Activated naive CD8-positive, alpha-beta T cell treated with anti-CD3 and anti-CD28 coated beads, Interleukin-2, amount 50 U/mL, for 24 hours (primary cell): ENCODE results near the gene RET.

Experiments used
- ATAC-seq: fragments of 150-1000 bp; cut with Tn5 transposase; one replicate; pipeline ENCODE4 v1.10.0; 2021
- DNase-seq: peaks from one replicate; pipeline ENCODE4 v3.0.0; 2021
- H3K27ac Mint-ChIP-seq: one replicate; pipeline ENCODE4 v1.8.0; 2021; ENCODE audit warnings: mild to moderate bottlenecking, mixed read lengths
- H3K27me3 Mint-ChIP-seq: one replicate; pipeline ENCODE4 v1.8.0; 2021; ENCODE audit warnings: mixed read lengths
- H3K36me3 Mint-ChIP-seq: one replicate; pipeline ENCODE4 v1.8.0; 2021; ENCODE audit warnings: low read depth, mixed read lengths
- H3K4me1 Mint-ChIP-seq: one replicate; pipeline ENCODE4 v1.8.0; 2021; ENCODE audit warnings: mixed read lengths
- H3K4me3 Mint-ChIP-seq: one replicate; pipeline ENCODE4 v1.8.0; 2021; ENCODE audit warnings: mild to moderate bottlenecking, moderate library complexity, mixed read lengths
- H3K9me3 Mint-ChIP-seq: one replicate; pipeline ENCODE4 v1.8.0; 2021; ENCODE audit warnings: mixed read lengths

RET gene

DNA sequence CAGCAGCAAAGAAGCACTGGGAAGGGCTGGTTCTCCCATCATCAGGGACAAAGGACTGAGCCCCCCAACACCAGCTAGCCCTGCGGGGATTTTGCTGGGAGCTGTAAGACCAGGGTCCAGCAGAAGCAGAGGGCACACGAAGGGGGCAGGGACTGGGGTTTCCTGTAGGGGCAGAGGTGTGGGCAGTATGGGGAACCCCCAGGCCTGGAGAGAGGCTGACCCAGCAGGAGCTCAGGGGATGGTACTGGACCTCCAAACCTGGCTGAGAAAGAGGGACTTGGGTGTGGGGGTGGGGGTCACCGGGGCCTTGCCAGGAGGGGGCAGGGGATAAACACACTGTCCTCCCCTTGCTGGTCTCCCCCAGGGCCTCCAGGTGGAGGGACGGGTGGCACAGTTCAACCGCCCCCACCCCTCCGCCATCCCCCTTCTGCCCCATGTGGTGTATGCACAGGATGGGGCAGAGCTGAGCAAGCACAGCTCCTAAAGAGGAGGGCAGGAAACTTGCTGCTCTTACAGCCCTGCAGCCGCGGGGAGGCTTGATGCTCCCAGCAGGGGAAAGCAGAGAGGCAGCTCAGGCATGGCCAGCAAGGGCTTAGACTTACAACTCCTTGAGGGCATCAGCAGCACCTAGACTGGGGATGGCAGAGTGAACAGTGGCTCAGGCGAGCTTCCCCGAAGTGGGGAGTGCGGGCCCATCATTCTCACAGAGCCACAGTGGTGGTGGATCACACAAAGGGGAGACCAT is 12.4 kb upstream of the RET start:
- Mint-ChIP-seq H3K9me3 (no peaks in the 10 kb centered on the region), H3K27ac (no peak overlapping the region), H3K4me3 (no peak overlapping the region), H3K27me3 (no peaks in the 10 kb centered on the region), H3K36me3 (no peaks in the 10 kb centered on the region), H3K4me1 (no peaks in the 10 kb centered on the region)
- ATAC-seq (no peak), DNase-seq (no peak)

DNA sequence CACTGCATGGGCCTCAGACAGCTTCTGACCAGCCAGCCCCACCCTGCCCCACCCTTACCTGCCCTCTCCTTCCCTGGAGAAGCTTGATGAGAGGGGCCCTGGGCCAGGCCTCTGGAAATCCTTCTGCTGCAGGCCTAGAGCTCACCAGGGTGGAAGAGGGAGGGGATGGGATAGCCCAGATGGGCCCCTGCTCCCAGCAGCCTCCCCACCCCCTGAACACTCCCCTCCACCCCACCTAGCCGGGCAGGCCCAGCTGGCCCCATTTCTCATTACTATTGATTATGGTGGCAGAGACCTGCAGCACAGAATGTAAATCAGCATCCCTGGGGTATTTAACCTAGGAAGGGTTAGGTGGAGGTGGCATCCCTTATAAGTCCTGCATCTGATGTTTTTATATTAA is 11.6 kb upstream of the RET start:
- DNase-seq (no peak), ATAC-seq (no peak)
- Mint-ChIP-seq H3K4me3 (no peak overlapping the region), H3K9me3 (no peaks in the 10 kb centered on the region), H3K4me1 (no peaks in the 10 kb centered on the region), H3K27ac (no peak overlapping the region), H3K36me3 (no peaks in the 10 kb centered on the region), H3K27me3 (no peaks in the 10 kb centered on the region)

DNA sequence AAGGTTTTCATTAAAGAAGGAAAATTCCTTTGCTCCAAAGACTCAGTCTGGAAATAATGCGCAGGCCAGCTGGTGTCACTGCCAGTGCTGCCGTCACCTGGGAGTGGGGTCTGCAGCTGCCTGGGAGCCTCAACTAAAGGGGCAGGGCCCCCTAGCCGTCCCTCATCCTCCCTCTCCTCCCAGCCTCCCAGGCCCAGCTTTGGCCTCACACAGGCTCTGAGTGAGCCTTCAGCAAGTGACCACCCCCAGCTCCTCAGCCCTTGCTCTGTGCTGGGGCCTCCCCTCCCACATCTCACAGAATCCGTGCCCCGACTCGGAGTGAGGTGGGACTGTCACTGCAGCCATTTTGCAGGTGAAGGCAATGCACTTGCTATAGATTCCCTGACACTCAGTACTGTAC is 11.1 kb upstream of the RET start:
- Mint-ChIP-seq H3K36me3 (no peaks in the 10 kb centered on the region), H3K27me3 (no peaks in the 10 kb centered on the region), H3K27ac (no peak overlapping the region), H3K9me3 (no peaks in the 10 kb centered on the region), H3K4me1 (no peaks in the 10 kb centered on the region), H3K4me3 (no peak overlapping the region)
- ATAC-seq (no peak), DNase-seq (no peak)

- Mint-ChIP-seq H3K27me3 (no peaks in the 10 kb centered on the region), H3K9me3 (no peaks in the 10 kb centered on the region), H3K4me3 (no peak overlapping the region), H3K36me3 (no peaks in the 10 kb centered on the region), H3K27ac (no peak overlapping the region), H3K4me1 (no peaks in the 10 kb centered on the region)
- ATAC-seq: no peak
- no peak for DNase-seq
Measured at GRCh38 chr10:43066481-43066880, 10.4 kb upstream of the RET start.

GRCh38 chr10:43067391-43068135 is 9.3 kb upstream of the RET start:
- Mint-ChIP-seq H3K9me3 (no peaks in the 10 kb centered on the region), H3K27me3 (no peaks in the 10 kb centered on the region), H3K36me3 (no peaks in the 10 kb centered on the region), H3K4me3 (no peak overlapping the region), H3K27ac (no peak overlapping the region), H3K4me1 (no peaks in the 10 kb centered on the region)
- ATAC-seq (no peak), DNase-seq (no peak)

GRCh38 chr10:43068136-43068395 is 8.8 kb upstream of the RET start:
- Mint-ChIP-seq H3K4me1 (no peaks in the 10 kb centered on the region), H3K36me3 (no peaks in the 10 kb centered on the region), H3K27me3 (no peaks in the 10 kb centered on the region), H3K4me3 (no peak overlapping the region), H3K27ac (no peak overlapping the region), H3K9me3 (no peaks in the 10 kb centered on the region)
- DNase-seq (no peak), ATAC-seq (no peak)

DNA sequence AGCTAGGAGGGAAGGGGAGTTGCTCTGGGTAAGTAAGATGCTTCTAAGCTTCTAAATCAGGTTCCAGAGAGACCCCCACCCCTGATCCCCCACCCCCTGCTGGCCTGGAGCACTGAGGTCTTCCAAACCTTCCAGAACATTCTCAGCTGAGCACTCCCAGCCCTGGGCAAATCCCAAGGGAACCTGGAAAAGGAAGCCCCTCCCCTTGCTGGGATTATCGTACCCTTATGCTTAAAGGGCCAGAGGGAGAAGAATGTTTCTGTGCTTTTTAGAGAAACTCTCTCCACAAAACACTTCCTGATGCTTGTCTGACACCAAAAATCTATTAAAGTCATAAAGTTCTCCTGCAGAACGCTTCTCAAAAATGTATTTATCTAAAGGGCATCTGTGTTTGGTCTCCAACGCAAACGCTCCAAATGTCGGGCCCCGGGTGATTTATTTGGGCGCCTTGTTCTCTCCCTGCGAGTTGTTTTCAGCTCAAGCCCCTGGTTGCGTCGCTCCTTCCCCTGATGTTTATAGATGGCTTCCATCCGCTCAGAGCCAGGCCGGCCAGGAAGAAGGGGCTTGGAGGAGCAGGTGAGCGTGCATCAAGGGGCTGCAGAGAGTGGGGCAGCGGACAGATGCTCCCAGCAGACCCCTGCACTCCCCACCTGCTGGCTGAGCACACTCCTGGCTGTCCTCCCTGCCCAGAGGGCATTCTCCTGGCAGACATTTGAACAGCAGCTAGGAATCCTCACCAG is 8.2 kb upstream of the RET start:
- H3K4me1 Mint-ChIP-seq: no peaks in the 10 kb centered on the region
- H3K36me3 Mint-ChIP-seq: no peaks in the 10 kb centered on the region
- H3K27me3 Mint-ChIP-seq: no peaks in the 10 kb centered on the region
- no peaks in the 10 kb centered on the region for H3K9me3 Mint-ChIP-seq
- H3K4me3 Mint-ChIP-seq: no peak overlapping the region
- ATAC-seq (no peak), DNase-seq (no peak)
- H3K27ac Mint-ChIP-seq: no peak overlapping the region

- no peak overlapping the region for H3K27ac Mint-ChIP-seq
- ATAC-seq: no peak
- no peaks in the 10 kb centered on the region for H3K27me3 Mint-ChIP-seq
- no peak overlapping the region for H3K4me3 Mint-ChIP-seq
- H3K36me3 Mint-ChIP-seq: no peaks in the 10 kb centered on the region
- H3K9me3 Mint-ChIP-seq: no peaks in the 10 kb centered on the region
- H3K4me1 Mint-ChIP-seq: no peaks in the 10 kb centered on the region
- DNase-seq: no peak
Measured at GRCh38 chr10:43069211-43069515, 7.7 kb upstream of the RET start.

GRCh38 chr10:43069579-43069978 is 7.3 kb upstream of the RET start:
- Mint-ChIP-seq H3K4me3 (no peak overlapping the region), H3K27me3 (no peaks in the 10 kb centered on the region), H3K36me3 (no peaks in the 10 kb centered on the region), H3K9me3 (no peaks in the 10 kb centered on the region), H3K27ac (no peak overlapping the region), H3K4me1 (no peaks in the 10 kb centered on the region)
- no peak for ATAC-seq
- DNase-seq: no peak

- Mint-ChIP-seq H3K9me3 (no peaks in the 10 kb centered on the region), H3K4me1 (no peaks in the 10 kb centered on the region), H3K27me3 (peaks cover 3% of the 10 kb centered on the region), H3K27ac (no peak overlapping the region), H3K36me3 (no peaks in the 10 kb centered on the region), H3K4me3 (no peak overlapping the region)
- no peak for DNase-seq
- ATAC-seq: no peak
Measured at GRCh38 chr10:43070121-43071085, 6.5 kb upstream of the RET start.

DNA sequence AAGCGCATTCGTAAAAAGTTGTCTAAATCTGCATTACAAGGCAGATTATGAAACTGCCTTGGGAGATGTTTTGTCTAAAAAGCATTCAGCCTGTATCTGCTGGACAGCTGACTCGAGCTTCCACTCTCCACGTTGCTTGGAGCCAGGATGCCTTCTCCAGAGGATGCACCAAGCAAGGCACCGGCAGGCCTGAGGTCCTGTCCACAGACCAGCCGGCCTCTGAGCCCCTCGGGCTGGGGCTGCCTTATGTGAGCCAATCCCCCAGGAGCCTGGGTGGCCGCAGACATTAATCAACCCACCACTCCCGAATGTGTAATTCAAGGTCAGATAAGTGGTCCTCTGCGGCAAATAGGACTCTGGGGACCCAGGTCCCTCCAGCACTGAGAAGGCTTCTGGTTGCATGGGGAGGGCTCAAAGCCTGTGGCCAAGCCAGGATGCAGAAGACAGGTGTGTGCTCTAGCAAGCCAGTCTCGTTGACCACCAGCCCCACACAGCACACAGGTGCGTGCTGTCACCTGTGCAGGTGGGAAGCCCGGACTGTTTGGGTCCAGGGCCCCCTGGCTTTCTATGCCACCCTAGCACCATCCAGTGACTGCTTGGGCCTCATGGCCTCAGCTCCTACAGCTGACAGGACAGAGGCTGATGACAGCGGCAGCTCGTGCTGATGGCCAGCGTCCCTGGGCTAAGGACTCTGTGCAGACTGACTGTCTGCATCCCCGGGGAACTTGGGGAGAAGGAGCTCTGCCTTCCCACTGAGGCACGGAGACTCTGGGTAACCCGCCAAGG is 4.8 kb upstream of the RET start:
- H3K9me3 Mint-ChIP-seq: no peaks in the 10 kb centered on the region
- H3K4me1 Mint-ChIP-seq: no peaks in the 10 kb centered on the region
- H3K4me3 Mint-ChIP-seq: no peak overlapping the region
- no peaks in the 10 kb centered on the region for H3K36me3 Mint-ChIP-seq
- ATAC-seq (no peak), DNase-seq (no peak)
- H3K27ac Mint-ChIP-seq: no peak overlapping the region
- peaks cover 13% of the 10 kb centered on the region for H3K27me3 Mint-ChIP-seq

DNA sequence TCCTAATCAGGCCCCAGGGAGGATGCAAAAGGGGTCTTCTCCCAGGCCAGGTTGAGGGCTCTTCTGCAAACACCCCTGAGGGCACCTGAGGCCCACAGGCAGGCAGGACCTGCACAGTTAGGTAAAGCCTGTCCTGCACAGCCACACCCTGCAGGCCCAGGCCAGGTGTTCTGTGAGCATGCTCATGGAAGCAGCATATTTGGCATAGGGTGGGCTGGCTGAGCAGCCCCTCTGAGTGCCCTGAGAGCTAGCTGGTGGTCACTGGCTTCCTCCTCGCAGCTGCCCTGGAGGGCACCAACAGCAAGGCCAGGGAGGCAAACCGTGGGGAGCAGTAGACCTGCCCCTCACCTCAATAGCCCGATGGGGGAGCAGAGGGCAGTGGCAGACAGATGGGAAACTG is 3.7 kb upstream of the RET start:
- Mint-ChIP-seq H3K4me3 (no peak overlapping the region), H3K27ac (no peak overlapping the region), H3K36me3 (no peaks in the 10 kb centered on the region), H3K9me3 (no peaks in the 10 kb centered on the region), H3K4me1 (no peaks in the 10 kb centered on the region), H3K27me3 (peaks cover 20% of the 10 kb centered on the region)
- ATAC-seq (no peak), DNase-seq (no peak)

DNA sequence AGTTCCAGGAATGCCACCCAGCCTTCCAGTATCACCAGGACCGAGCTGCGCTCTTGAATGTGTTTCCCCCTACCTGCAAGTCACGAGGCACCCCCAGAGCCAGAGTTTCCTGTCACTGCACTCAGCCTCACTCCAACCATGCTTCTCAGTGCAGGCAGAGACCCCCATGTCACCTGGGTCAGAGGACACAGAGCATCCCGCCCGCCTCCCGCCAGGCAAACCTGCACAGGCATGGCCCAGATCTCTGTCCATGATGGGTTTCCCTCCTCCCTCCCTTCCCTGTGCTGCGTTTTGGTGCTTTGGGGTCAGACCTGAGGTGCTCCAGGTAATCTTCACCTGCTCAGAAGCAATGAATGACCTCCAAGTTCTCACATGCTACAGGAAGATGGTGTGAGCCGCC is 3.1 kb upstream of the RET start:
- ATAC-seq (no peak), DNase-seq (no peak)
- Mint-ChIP-seq H3K4me3 (no peak overlapping the region), H3K9me3 (no peaks in the 10 kb centered on the region), H3K27me3 (peaks cover 24% of the 10 kb centered on the region), H3K4me1 (no peaks in the 10 kb centered on the region), H3K27ac (no peak overlapping the region), H3K36me3 (no peaks in the 10 kb centered on the region)

DNA sequence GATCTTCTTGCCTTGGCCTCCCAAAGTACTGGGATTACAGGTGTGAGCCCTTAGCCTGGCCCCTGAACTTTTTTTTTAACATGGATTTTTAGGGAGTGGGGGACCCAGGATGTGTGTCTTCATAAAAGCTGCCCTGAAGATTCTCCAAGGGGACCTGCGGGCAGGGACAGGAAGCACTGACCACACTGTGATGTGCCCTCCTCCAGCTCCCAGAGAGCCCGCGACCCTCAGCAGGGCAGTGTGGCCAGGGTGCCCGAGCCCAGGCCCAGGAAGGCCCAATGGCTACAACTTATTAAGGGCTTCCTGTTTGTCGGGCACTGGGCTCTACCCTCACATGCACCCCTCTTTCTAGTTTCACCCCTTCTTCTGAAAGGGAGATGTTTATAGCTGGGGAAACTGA is 2.5 kb upstream of the RET start:
- Mint-ChIP-seq H3K4me1 (no peaks in the 10 kb centered on the region), H3K27ac (no peak overlapping the region), H3K9me3 (no peaks in the 10 kb centered on the region), H3K36me3 (no peaks in the 10 kb centered on the region), H3K27me3 (peaks cover 29% of the 10 kb centered on the region), H3K4me3 (no peak overlapping the region)
- ATAC-seq: no peak
- no peak for DNase-seq
